GM23338 (cell line): Measurements from ENCODE around the gene RNU7-1. TPM values are rescaled to one million over a fixed set of nuclear protein-coding genes. Genes with fewer than 3 reads are reported as not detected.

Experiments
- ATAC-seq: fragments of 200-7000 bp; cut with Tn5 transposase; 3 replicates; pipeline ENCODE4 v1.9.1; 2020
- DNase-seq: peaks from one replicate; pipeline ENCODE4 v3.0.0-alpha.2; 2015; ENCODE audit warnings: low spot score
- H2AFZ ChIP-seq: fragments of 200-600 bp; sonication (generic); 2 replicates; pipeline ENCODE4 v1.8.0; 2016; ENCODE audit warnings: antibody characterized with exemption, mild to moderate bottlenecking, moderate library complexity
- H3F3A ChIP-seq: fragments of 200-600 bp; sonication (generic); replicated peaks from 2 replicates; pipeline ENCODE4 v1.8.0; 2017; ENCODE audit warnings: antibody characterized with exemption, mixed run types, low read depth
- H3K27ac ChIP-seq: fragments of 200-600 bp; sonication (generic); 2 replicates; pipeline ENCODE4 v1.6.1; 2016; ENCODE audit warnings: low read depth
- H3K27me3 ChIP-seq: fragments of 200-600 bp; sonication (generic); 2 replicates; pipeline ENCODE4 v1.8.0; 2016; ENCODE audit warnings: mild to moderate bottlenecking, mixed run types, moderate library complexity; ENCODE audit not compliant: insufficient read depth
- H3K36me3 ChIP-seq: fragments of 200-600 bp; sonication (generic); 2 replicates; pipeline ENCODE4 v1.8.0; 2016; ENCODE audit warnings: mild to moderate bottlenecking; ENCODE audit not compliant: insufficient read depth
- H3K4me1 ChIP-seq: fragments of 200-600 bp; sonication (generic); 2 replicates; pipeline ENCODE4 v1.8.0; 2016; ENCODE audit warnings: mild to moderate bottlenecking, moderate library complexity; ENCODE audit not compliant: insufficient read depth
- H3K4me2 ChIP-seq: fragments of 200-600 bp; sonication (generic); 2 replicates; pipeline ENCODE4 v1.7.1; 2017; ENCODE audit warnings: mixed run types
- H3K4me3 ChIP-seq: fragments of 200-600 bp; sonication (generic); 2 replicates; pipeline ENCODE4 v1.6.1; 2016; ENCODE audit warnings: mixed run types
- H3K79me2 ChIP-seq: fragments of 200-600 bp; sonication (generic); replicated peaks from 2 replicates; pipeline ENCODE4 v1.8.0; 2017; ENCODE audit warnings: mild to moderate bottlenecking; ENCODE audit not compliant: insufficient read depth
- H3K9me2 ChIP-seq: fragments of 200-600 bp; sonication (generic); 2 replicates; pipeline ENCODE4 v1.8.0; 2017; ENCODE audit not compliant: insufficient read depth
- H4K20me1 ChIP-seq: fragments of 200-600 bp; sonication (generic); replicated peaks from 2 replicates; pipeline ENCODE4 v1.8.0; 2017; ENCODE audit warnings: mild to moderate bottlenecking; ENCODE audit not compliant: insufficient read depth
- H3K27ac Mint-ChIP-seq: 2 replicates; pipeline ENCODE4 v1.8.0; 2020; ENCODE audit warnings: inconsistent platforms, mild to moderate bottlenecking, moderate library complexity, mixed read lengths
- H3K27me3 Mint-ChIP-seq: 3 replicates; pipeline ENCODE4 v1.8.0; 2022; ENCODE audit warnings: low read depth, mild to moderate bottlenecking, moderate library complexity, mixed read lengths, inconsistent platforms; ENCODE audit not compliant: insufficient read depth, poor library complexity
- H3K36me3 Mint-ChIP-seq: 3 replicates; pipeline ENCODE4 v1.8.0; 2021; ENCODE audit warnings: low read depth, mild to moderate bottlenecking, inconsistent platforms, moderate library complexity, mixed read lengths
- H3K4me1 Mint-ChIP-seq: 3 replicates; pipeline ENCODE4 v1.8.0; 2020; ENCODE audit warnings: mild to moderate bottlenecking, inconsistent platforms, mixed read lengths
- H3K4me3 Mint-ChIP-seq: 3 replicates; pipeline ENCODE4 v1.8.0; 2021; ENCODE audit warnings: moderate library complexity, mild to moderate bottlenecking, inconsistent platforms, mixed read lengths
- H3K9me3 Mint-ChIP-seq: 3 replicates; pipeline ENCODE4 v1.8.0; 2020; ENCODE audit warnings: moderate library complexity, mild to moderate bottlenecking, inconsistent platforms, mixed read lengths
- CREB1 ChIP-seq: fragments of 250-450 bp; sonication (Bioruptor Pico); IDR thresholded peaks from 2 replicates; pipeline ENCODE4 v1.5.0; 2020; ENCODE audit warnings: low read depth, mild to moderate bottlenecking, moderate library complexity
- EZH2 ChIP-seq: fragments of 200-600 bp; sonication (generic); IDR thresholded peaks from one replicate; pipeline ENCODE4 v1.8.0; 2017; ENCODE audit warnings: antibody characterized with exemption, mild to moderate bottlenecking, low read depth; ENCODE audit not compliant: unreplicated experiment
- JUNB ChIP-seq: IDR thresholded peaks from one replicate; pipeline ENCODE4 v1.6.1; 2016; ENCODE audit warnings: antibody characterized with exemption; ENCODE audit not compliant: unreplicated experiment
- NANOG ChIP-seq: IDR thresholded peaks from 2 replicates; pipeline ENCODE4 v1.6.1; 2016; ENCODE audit warnings: antibody characterized with exemption, borderline replicate concordance
- POLR2AphosphoS5 ChIP-seq: IDR thresholded peaks from 2 replicates; pipeline ENCODE4 v1.6.1; 2016; ENCODE audit warnings: antibody characterized with exemption, low read depth
- REST ChIP-seq: IDR thresholded peaks from one replicate; pipeline ENCODE4 v1.6.1; 2018; ENCODE audit warnings: antibody characterized with exemption; ENCODE audit not compliant: unreplicated experiment
- ZNF114 ChIP-seq: fragments of 250-450 bp; sonication (Bioruptor Pico); IDR thresholded peaks from 2 replicates; pipeline ENCODE4 v1.5.0; 2020; ENCODE audit warnings: mild to moderate bottlenecking, moderate library complexity
- ZNF462 ChIP-seq: fragments of 250-450 bp; sonication (Bioruptor Pico); IDR thresholded peaks from 2 replicates; pipeline ENCODE4 v1.5.0; 2020; ENCODE audit warnings: mild to moderate bottlenecking, moderate library complexity
- polyA plus RNA-seq: library from polyadenylated mRNA; unstranded; fragments of >200 nt; fragmentation: Nextera tagmentation; extraction: Ambion mirVana; gene quantifications from 2 replicates; pipeline ENCODE4 v1.2.1, GENCODE V29; 2016
- total RNA-seq: library from RNA; depleted of rRNA; stranded (reverse); fragments of >200 nt; shearing (Covaris generic); gene quantifications from 2 replicates; pipeline ENCODE4 v1.2.3, GENCODE V29; 2014

RNU7-1 gene
- total and polyA plus RNA-seq, 2 experiments from 2014 or later = not detected

GRCh38 chr12:6923851-6924250 lies 19.8 kb upstream of the RNU7-1 start:
- ATAC-seq (no peak), DNase-seq (no peak)
- peaks cover 12% of the 10 kb centered on the region for H3K79me2 ChIP-seq
- H3K36me3 Mint-ChIP-seq = peaks cover 39% of the 10 kb centered on the region
- peaks cover 30% of the 10 kb centered on the region for H3K4me1 ChIP-seq
- peaks cover 24% of the 10 kb centered on the region for H3F3A ChIP-seq
- TF ChIP-seq EZH2 (no peak), ZNF462 (no peak), REST (no peak), POLR2AphosphoS5 (no peak; the same call in 1 of the 2 replicates), ZNF114 (no peak), JUNB (no peak), CREB1 (no peak), NANOG (no peak)
- H3K27ac ChIP-seq = no peak overlapping the region
- no peaks in the 10 kb centered on the region for H3K9me2 ChIP-seq
- no peaks in the 10 kb centered on the region; the same call in none of the 2 replicates for H3K36me3 ChIP-seq
- no peaks in the 10 kb centered on the region; the same call in 1 of the 2 replicates for H4K20me1 ChIP-seq
- H3K27me3 Mint-ChIP-seq = peaks cover 35% of the 10 kb centered on the region
- H2AFZ ChIP-seq = no peak overlapping the region
- H3K27me3 ChIP-seq = no peaks in the 10 kb centered on the region
- H3K4me3 ChIP-seq = no peak overlapping the region
- peak overlapping the region; percentile 81; the same call in 1 of the 3 replicates for H3K4me3 Mint-ChIP-seq
- peak overlapping the region; percentile 97; the same call in 1 of the 2 replicates for H3K27ac Mint-ChIP-seq
- no peaks in the 10 kb centered on the region; the same call in 1 of the 3 replicates for H3K9me3 Mint-ChIP-seq
- H3K4me2 ChIP-seq = no peak overlapping the region
- peaks cover 53% of the 10 kb centered on the region for H3K4me1 Mint-ChIP-seq
